ENCODE measurements around the gene ACADM.
"Not testable (repeated sequence)": the region's sequence is repeated elsewhere in the genome, so short reads cannot be mapped to it uniquely, and the experiment has no call there.

ACADM gene

DNA sequence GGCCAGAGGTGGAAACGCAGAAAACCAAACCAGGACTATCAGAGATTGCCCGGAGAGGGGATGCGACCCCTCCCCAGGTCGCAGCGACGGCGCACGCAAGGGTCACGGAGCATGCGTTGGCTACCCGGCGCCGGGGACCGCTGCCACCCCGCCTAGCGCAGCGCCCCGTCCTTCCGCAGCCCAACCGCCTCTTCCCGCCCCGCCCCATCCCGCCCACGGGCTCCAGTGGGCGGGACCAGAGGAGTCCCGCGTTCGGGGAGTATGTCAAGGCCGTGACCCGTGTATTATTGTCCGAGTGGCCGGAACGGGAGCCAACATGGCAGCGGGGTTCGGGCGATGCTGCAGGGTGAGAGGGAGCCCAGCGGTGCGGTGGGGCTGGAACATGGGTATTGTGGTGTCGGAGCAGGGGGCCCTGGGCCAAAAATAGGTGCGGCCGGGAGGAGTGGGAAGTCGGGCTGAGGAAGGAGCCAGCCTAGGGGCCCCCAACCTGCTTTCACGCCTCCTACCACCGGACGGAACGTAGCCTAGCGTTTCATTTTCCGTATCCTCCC lies at the start of gene ACADM:
ACADM (plus strand) TSS at position 238 of the 551 bp plus-strand sequence; CDS start at position 317, 79 bp downstream.
- peak within 1 kb of the TSS; percentile 86 for H3K27ac ChIP-seq
- TF ChIP-seq, protein P1, sequence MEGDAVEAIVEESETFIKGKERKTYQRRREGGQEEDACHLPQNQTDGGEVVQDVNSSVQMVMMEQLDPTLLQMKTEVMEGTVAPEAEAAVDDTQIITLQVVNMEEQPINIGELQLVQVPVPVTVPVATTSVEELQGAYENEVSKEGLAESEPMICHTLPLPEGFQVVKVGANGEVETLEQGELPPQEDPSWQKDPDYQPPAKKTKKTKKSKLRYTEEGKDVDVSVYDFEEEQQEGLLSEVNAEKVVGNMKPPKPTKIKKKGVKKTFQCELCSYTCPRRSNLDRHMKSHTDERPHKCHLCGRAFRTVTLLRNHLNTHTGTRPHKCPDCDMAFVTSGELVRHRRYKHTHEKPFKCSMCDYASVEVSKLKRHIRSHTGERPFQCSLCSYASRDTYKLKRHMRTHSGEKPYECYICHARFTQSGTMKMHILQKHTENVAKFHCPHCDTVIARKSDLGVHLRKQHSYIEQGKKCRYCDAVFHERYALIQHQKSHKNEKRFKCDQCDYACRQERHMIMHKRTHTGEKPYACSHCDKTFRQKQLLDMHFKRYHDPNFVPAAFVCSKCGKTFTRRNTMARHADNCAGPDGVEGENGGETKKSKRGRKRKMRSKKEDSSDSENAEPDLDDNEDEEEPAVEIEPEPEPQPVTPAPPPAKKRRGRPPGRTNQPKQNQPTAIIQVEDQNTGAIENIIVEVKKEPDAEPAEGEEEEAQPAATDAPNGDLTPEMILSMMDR (conservative IDR thresholded peaks at IDR 0.05): no peak
- no peak for TF ChIP-seq ZFX (IDR thresholded peaks at IDR 0.05)

DNA sequence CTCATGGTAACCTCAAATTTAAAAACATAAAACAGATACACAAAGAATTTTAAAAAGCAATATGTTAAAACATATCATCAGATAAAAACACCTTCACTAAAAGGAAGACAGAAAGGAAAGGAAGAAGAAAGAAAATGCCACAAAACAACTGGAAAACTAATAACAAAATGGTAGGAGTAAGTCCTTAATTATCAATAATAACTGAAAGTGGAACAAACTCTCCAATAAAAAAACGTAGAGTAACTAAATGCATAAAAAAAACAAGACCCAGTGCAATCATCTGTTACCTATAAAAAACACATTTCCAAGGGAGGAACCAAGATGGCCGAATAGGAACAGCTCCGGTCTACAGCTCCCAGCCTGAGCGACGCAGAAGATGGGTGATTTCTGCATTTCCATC lies 47.1 kb upstream of the ACADM start:
- no peak overlapping the region for H3K27ac ChIP-seq
- no peak for TF ChIP-seq ZFX (IDR thresholded peaks at IDR 0.05)

DNA sequence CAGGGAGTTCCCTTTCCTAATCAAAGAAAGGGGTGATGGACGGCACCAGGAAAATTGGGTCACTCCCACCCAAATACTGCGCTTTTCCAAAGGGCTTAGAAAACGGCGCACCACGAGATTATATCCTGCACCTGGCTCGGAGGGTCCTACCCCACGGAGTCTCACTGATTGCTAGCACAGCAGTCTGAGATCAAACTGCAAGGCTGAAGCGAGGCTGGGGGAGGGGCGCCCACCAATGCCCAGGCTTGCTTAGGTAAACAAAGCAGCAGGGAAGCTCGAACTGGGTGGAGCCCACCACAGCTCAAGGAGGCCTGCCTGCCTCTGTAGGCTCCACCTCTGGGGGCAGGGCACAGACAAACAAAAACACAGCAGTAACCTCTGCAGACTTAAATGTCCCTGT lies 46.5 kb upstream of the ACADM start:
- not testable (repeated sequence) for H3K27ac ChIP-seq

DNA sequence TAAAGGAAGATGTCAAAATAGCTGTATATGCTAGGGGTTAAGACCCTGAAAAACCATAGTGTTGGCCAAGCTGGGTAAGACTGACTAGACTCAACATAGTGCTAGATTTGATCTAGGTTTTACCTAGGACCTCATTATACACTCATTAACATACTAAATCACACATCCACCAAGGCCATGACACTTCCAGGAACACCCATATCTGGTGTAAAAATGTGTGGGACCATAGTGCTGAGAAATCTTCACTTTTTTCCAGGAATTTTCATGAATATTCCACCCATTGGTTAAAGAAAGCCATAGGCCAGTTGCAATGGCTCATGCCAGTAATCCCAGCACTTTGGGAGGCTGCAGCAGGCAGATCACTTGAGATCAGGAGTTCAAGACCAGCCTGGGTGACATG lies 34.0 kb upstream of the ACADM start:
- H3K27ac ChIP-seq: no peak overlapping the region
- TF ChIP-seq, protein P1 (conservative IDR thresholded peaks at IDR 0.05): no peak
- TF ChIP-seq ZFX (IDR thresholded peaks at IDR 0.05): no peak

DNA sequence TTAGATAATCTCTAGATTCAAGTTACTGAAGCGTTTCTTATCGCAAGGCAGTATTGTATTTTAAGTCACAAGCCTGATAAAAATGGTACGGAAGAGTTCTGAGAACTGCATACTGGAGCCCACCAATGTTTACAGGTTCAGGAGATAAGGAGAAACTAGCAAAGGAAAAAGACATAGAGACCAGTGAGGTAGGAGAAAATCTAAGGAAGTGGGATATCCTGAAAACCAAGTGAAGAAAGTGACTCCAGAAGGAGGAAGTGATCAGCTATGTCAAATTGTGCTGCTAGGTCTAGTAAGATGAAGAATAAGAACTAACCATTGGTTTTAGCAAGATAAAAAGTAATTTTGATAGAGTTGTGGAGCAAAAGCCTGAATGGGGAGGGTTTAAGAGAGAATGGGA lies 31.0 kb upstream of the ACADM start:
- H3K27ac ChIP-seq: no peak overlapping the region
- TF ChIP-seq, protein P1 (conservative IDR thresholded peaks at IDR 0.05): no peak

DNA sequence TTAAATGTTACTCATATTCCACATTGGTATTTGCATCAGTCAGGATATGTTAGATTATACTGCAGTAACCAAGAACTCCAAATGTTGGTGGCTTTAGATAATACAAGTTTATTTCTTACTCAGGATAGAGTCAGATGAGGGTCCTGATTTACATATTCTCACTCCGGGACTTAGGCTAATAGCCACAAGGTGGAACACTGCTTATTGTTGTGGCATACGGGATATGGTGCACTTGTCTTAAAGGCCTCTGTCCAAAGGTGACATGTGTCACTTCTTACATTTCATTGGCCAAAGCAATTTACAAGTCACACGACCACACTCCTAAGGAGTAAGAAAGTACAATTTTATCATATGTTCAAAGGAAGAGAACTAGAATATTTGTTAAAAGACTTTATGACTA lies 28.5 kb upstream of the ACADM start:
- H3K27ac ChIP-seq: no peak overlapping the region
- TF ChIP-seq, protein P1 (conservative IDR thresholded peaks at IDR 0.05): no peak
- no peak for TF ChIP-seq ZFX (IDR thresholded peaks at IDR 0.05)

DNA sequence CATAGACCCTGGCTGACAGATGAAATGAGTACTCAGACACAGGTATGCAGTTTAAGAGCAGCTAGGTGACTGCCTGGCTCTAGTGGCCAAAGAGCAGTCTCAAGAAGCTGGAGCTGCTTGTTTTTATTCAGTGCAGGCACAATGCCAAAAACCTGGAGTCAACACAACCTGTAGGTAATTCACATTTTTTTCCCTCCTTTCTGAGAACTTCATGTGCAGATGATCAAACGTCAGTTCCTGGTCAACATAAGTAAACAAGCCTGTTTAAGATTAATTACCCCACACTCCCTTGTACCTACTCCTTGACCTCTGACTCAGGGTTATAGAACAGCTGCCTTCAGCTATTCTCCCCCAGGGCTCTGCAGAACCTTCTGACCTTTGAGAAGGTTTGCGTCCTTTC lies 17.3 kb upstream of the ACADM start:
- TF ChIP-seq, protein P1 (conservative IDR thresholded peaks at IDR 0.05): no peak
- TF ChIP-seq ZFX (IDR thresholded peaks at IDR 0.05): no peak
- H3K27ac ChIP-seq: no peak overlapping the region

DNA sequence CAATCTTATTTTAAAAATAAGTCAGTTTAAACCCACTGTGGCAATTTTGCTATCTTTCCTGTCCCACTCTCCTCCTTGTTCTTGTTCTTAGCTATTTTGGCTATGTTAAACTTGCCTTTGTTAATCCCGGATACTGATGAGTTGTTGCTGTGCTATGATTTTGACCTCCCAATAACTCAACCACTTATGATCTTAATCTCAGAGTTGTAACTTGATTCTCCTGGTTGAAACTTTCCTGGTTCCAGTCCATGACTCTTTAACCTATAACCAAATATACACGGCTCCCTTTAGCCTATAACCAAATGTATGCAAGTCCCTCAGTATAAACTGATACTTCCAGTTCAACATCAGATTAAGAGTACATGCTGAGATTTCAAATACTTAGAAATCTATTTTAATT lies 15.6 kb upstream of the ACADM start:
- TF ChIP-seq, protein P1 (conservative IDR thresholded peaks at IDR 0.05): no peak
- no peak for TF ChIP-seq ZFX (IDR thresholded peaks at IDR 0.05)
- H3K27ac ChIP-seq: no peak overlapping the region

All from C4-2B (cell line).